ENCODE data around the gene DDAH1.

- TF ChIP-seq EZH2 (IDR thresholded peaks at IDR 0.05; ENCODE audit: borderline replicate concordance, low read depth, low read length, severe bottlenecking) (no peak), CTCF (IDR thresholded peaks at IDR 0.05; ENCODE audit: borderline replicate concordance, extremely low read depth, low read length, poor library complexity, severe bottlenecking) (no peak)
These were observed 113.6 kb downstream of the DDAH1 start for GRCh38 chr1:85351202-85351828.
